ENCODE data around the gene ZNF432. TPM values are rescaled to one million over a fixed set of nuclear protein-coding genes. Genes with fewer than 3 reads are reported as not detected.

ZNF432 gene
- total and polyA plus RNA-seq, 2 donors (not counting 3 experiments of a cell fraction or from before 2014, with no cell fraction given), result 3.5 to 10.9 TPM

DNA sequence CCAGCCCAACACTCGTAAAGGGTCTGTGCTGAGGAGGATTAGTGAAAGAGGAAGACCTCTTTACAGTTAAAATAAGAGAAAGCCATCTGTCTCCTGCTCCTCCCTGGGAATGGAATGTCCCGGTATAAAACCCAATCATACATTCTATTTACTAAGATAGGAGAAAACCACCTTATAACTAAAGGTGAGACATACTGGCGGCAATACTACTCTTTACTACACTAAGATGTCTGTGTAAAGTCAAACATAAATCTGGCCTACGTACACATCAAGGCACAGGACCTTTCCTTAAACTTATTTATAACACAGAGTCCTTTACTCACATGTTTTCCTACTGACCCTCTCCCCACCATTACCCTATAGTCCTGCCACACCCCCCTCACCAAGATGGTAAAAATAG is 65.3 kb downstream of the ZNF432 start:
- H3K4me1 ChIP-seq (ENCODE audit: control insufficient read depth, extremely low read depth, insufficient read depth, low read length), result peaks cover 2% of the 10 kb centered on the region
- peaks cover 8% of the 10 kb centered on the region for H3K79me2 ChIP-seq (ENCODE audit: control insufficient read depth, insufficient read depth, low read length)
- TF ChIP-seq EZH2 (IDR thresholded peaks at IDR 0.05; ENCODE audit: borderline replicate concordance, low read depth, low read length, severe bottlenecking), result no peak
- no peak for TF ChIP-seq JUN (IDR thresholded peaks at IDR 0.05; ENCODE audit: borderline replicate concordance, insufficient read depth, insufficient read length, low read depth)
- no peak for TF ChIP-seq GATA2 (IDR thresholded peaks at IDR 0.05; ENCODE audit: insufficient read depth, insufficient read length, low read depth, low read length)
- no peak for TF ChIP-seq POLR2A (IDR thresholded peaks at IDR 0.05; ENCODE audit: low read depth, low read length)
- TF ChIP-seq, protein P1, sequence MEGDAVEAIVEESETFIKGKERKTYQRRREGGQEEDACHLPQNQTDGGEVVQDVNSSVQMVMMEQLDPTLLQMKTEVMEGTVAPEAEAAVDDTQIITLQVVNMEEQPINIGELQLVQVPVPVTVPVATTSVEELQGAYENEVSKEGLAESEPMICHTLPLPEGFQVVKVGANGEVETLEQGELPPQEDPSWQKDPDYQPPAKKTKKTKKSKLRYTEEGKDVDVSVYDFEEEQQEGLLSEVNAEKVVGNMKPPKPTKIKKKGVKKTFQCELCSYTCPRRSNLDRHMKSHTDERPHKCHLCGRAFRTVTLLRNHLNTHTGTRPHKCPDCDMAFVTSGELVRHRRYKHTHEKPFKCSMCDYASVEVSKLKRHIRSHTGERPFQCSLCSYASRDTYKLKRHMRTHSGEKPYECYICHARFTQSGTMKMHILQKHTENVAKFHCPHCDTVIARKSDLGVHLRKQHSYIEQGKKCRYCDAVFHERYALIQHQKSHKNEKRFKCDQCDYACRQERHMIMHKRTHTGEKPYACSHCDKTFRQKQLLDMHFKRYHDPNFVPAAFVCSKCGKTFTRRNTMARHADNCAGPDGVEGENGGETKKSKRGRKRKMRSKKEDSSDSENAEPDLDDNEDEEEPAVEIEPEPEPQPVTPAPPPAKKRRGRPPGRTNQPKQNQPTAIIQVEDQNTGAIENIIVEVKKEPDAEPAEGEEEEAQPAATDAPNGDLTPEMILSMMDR (IDR thresholded peaks at IDR 0.05; ENCODE audit: extremely low read depth in 1 of 2, insufficient read depth in 1 of 2, low read depth in 1 of 2, low read length in 2 of 2), result no peak
- no peak for TF ChIP-seq FOS (IDR thresholded peaks at IDR 0.05; ENCODE audit: borderline replicate concordance, insufficient read depth, low read length)
- TF ChIP-seq POLR2AphosphoS5 (IDR thresholded peaks at IDR 0.05; ENCODE audit: insufficient read depth, low read depth, low read length), result no peak
- TF ChIP-seq MYC (IDR thresholded peaks at IDR 0.05; ENCODE audit: low read depth, low read length), result no peak
- TF ChIP-seq, protein P2, sequence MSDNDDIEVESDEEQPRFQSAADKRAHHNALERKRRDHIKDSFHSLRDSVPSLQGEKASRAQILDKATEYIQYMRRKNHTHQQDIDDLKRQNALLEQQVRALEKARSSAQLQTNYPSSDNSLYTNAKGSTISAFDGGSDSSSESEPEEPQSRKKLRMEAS (IDR thresholded peaks at IDR 0.05; ENCODE audit: insufficient read depth, insufficient read length), result no peak
- dilution Hi-C loops (cut with MboI; ENCODE audit: extremely low pct_ligation_motif_present, low sequenced_read_pairs) (no loop called here), intact Hi-C loops (cut with micrococcal nuclease) (no loop called here)
- FAIRE-seq (no peak), DNase-seq (ENCODE audit: low read depth, low spot score) (no peak)
- CTCF ChIA-PET, result no interaction called here
- no peak overlapping the region for H3K9ac ChIP-seq (replicated peaks; ENCODE audit: extremely low read depth, insufficient read depth, low read length)
- H3K27me3 ChIP-seq (ENCODE audit: control insufficient read depth in 2 of 2, insufficient read depth in 2 of 2, low read length in 2 of 2), result no peaks in the 10 kb centered on the region
- no peak overlapping the region for H2AFZ ChIP-seq (ENCODE audit: low read depth, low read length)
- peaks cover 0 to 1% of the 10 kb centered on the region in 2 experiments for H3K36me3 ChIP-seq (ENCODE audit: control insufficient read depth in 2 of 2, extremely low read depth in 1 of 2, insufficient read depth in 2 of 2, low read length in 2 of 2)
- H3K4me2 ChIP-seq (ENCODE audit: insufficient read depth, low read length), result no peak overlapping the region
- H4K20me1 ChIP-seq (replicated peaks; ENCODE audit: control insufficient read depth, extremely low read depth, insufficient read depth, low read length), result no peaks in the 10 kb centered on the region
- no TSS peak for BruUV-seq (replicated peaks)
- H3K4me3 ChIP-seq (replicated peaks in 1 of 3; ENCODE audit: insufficient read depth in 1 of 3, low read depth in 1 of 3, low read length in 3 of 3), result no peak overlapping the region
- no peaks in the 10 kb centered on the region for H3K9me3 ChIP-seq (replicated peaks; ENCODE audit: control insufficient read depth, insufficient read depth, low read length)
- H3K27ac ChIP-seq (ENCODE audit: insufficient read depth, low read depth, low read length), result no peak overlapping the region
- no peaks in the 10 kb centered on the region for H3K9me1 ChIP-seq (replicated peaks; ENCODE audit: control insufficient read depth, extremely low read depth, insufficient read depth, low read length)
- POLR2A ChIA-PET, result no interaction called here

Other genes with a start within 250 kb of the ZNF432 start
- gene ZNF577, start 160.9 kb downstream of the ZNF432 start, total RNA-seq, result 3.2 and 4.0 TPM in 2 replicates
- gene ZNF577, start 160.9 kb downstream of the ZNF432 start, polyA plus RNA-seq, result 3.1 and 4.7 TPM in 2 replicates
- gene ZNF649, start 143.8 kb downstream of the ZNF432 start, total RNA-seq, result 8.6 and 9.0 TPM in 2 replicates
- gene ZNF649, start 143.8 kb downstream of the ZNF432 start, polyA plus RNA-seq, result 2.0 and 2.1 TPM in 2 replicates
- 4.4 and 6.5 TPM in 2 replicates for gene ZNF613, start 121.4 kb downstream of the ZNF432 start, total RNA-seq
- gene ZNF613, start 121.4 kb downstream of the ZNF432 start, polyA plus RNA-seq, result 1.7 and 2.1 TPM in 2 replicates
- gene ZNF350, start 62.0 kb downstream of the ZNF432 start, total RNA-seq, result 8.4 and 9.8 TPM in 2 replicates
- gene ZNF350, start 62.0 kb downstream of the ZNF432 start, polyA plus RNA-seq, result 2.1 and 2.6 TPM in 2 replicates
- 4.5 and 5.1 TPM in 2 replicates for gene ZNF615, start 40.6 kb downstream of the ZNF432 start, total RNA-seq
- 1.4 TPM in 2 replicates for gene ZNF615, start 40.6 kb downstream of the ZNF432 start, polyA plus RNA-seq
- 5.6 and 7.8 TPM in 2 replicates for gene ZNF614, start 20.5 kb downstream of the ZNF432 start, total RNA-seq
- 2.1 and 2.5 TPM in 2 replicates for gene ZNF614, start 20.5 kb downstream of the ZNF432 start, polyA plus RNA-seq
- 17.7 and 18.6 TPM in 2 replicates for gene ZNF841, start 46.9 kb upstream of the ZNF432 start, total RNA-seq
- gene ZNF841, start 46.9 kb upstream of the ZNF432 start, polyA plus RNA-seq, result 5.2 and 5.5 TPM in 2 replicates
- gene ZNF616, start 91.1 kb upstream of the ZNF432 start, total RNA-seq, result 8.7 and 9.1 TPM in 2 replicates
- 1.1 and 1.7 TPM in 2 replicates for gene ZNF616, start 91.1 kb upstream of the ZNF432 start, polyA plus RNA-seq
- gene ZNF836, start 122.8 kb upstream of the ZNF432 start, total RNA-seq, result 7.2 and 9.3 TPM in 2 replicates
- 2.1 and 2.6 TPM in 2 replicates for gene ZNF836, start 122.8 kb upstream of the ZNF432 start, polyA plus RNA-seq
- 253 and 257 TPM in 2 replicates for gene PPP2R1A, start 141.2 kb upstream of the ZNF432 start, total RNA-seq
- 216 and 221 TPM in 2 replicates for gene PPP2R1A, start 141.2 kb upstream of the ZNF432 start, polyA plus RNA-seq
- 8.9 and 9.1 TPM in 2 replicates for gene ZNF766, start 220.7 kb upstream of the ZNF432 start, total RNA-seq
- gene ZNF766, start 220.7 kb upstream of the ZNF432 start, polyA plus RNA-seq, result 1.8 and 2.9 TPM in 2 replicates
- gene ZNF480, start 248.3 kb upstream of the ZNF432 start, total RNA-seq, result 9.2 and 10.0 TPM in 2 replicates
- gene ZNF480, start 248.3 kb upstream of the ZNF432 start, polyA plus RNA-seq, result 2.0 and 3.6 TPM in 2 replicates

Data from endothelial cell of umbilical vein (primary cell).